GM12801 (cell line): ENCODE results near the gene THAP7.

Source experiments
- TF ChIP-seq, protein P1 (sequence below): IDR thresholded peaks from one replicate; pipeline ENCODE4 v1.5.1; 2011; ENCODE audit warnings: control low read depth; ENCODE audit not compliant: insufficient read length; ENCODE audit errors: extremely low read depth

Gene THAP7

DNA sequence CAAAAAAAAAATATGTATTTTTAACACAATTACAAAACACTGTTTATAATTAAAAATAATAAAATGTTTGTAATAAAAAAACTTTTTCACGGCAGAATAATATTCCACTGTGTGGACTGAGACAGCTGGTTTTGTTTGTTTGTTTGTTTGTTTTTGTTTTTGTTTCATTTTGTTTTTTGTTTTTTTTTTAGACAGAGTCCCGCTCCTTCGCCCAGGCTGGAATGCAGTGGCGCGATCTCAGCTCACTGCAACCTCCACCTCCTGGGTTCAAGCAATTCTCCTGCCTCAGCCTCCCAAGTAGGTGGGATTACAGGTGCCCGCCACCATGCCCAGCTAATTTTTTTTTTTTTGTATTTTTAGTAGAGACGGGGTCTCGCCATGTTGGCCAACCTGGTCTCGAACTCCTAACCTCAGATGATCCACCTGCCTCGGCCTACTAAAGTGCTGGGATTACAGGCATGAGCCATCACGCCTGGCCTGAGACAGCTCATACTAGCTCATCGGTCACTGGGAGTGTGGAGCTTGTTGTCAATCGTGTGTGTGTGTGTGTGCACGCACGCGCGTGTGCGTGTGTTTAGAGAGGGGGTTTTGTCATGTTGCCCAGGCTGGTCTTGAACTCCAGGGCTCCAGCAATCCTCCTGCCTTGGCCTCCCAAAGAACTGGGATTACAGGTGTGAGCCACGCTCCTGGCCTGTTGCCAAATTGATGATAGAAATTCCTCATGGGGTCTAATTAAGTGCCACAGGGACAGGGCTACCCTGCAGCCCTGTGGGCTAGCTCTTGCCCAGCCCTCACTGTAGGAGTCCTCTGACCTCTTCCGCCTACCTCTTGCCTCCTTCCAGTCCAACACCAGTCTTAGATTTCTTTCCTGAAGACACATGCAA lies 42.1 kb downstream of the THAP7 start:
- TF ChIP-seq, protein P1, sequence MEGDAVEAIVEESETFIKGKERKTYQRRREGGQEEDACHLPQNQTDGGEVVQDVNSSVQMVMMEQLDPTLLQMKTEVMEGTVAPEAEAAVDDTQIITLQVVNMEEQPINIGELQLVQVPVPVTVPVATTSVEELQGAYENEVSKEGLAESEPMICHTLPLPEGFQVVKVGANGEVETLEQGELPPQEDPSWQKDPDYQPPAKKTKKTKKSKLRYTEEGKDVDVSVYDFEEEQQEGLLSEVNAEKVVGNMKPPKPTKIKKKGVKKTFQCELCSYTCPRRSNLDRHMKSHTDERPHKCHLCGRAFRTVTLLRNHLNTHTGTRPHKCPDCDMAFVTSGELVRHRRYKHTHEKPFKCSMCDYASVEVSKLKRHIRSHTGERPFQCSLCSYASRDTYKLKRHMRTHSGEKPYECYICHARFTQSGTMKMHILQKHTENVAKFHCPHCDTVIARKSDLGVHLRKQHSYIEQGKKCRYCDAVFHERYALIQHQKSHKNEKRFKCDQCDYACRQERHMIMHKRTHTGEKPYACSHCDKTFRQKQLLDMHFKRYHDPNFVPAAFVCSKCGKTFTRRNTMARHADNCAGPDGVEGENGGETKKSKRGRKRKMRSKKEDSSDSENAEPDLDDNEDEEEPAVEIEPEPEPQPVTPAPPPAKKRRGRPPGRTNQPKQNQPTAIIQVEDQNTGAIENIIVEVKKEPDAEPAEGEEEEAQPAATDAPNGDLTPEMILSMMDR, result no peak

DNA sequence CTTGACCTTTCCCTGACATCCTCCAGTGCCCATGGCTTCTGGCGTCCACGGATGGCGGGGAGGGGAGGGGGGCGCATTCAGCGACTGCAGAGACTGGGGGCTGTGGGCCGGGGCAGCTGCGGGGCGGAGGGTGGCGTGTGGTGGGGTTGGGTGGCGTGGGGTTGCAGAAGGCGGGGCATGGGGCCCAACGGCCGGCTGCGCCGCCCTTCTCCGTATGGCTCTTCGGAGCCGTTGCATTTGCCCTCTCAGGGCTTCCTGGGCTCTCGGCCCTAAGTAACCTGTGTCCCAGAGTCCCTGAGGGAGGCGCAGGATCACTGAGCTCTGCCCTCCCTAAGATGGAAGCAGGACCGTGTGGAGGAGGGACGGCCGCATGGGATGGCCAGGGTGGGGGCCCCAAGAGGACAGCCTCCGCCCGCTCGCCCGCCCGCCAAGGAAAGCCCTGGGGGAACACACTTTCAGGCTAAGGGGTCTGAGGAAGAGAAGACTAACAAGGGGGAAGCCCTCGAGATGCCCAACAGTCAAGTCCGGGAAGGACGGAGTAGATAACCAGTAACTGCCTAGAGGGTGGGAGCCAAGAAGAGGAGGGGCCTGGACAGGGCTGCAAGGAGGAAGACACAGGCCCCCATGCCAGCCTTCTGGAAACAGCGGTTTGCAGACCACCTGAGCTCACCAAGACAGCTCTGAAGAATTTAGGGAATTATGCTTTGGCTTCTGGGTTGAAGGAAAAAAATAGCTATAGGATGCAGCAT lies 44.1 kb downstream of the THAP7 start:
- TF ChIP-seq, protein P1, result no peak

DNA sequence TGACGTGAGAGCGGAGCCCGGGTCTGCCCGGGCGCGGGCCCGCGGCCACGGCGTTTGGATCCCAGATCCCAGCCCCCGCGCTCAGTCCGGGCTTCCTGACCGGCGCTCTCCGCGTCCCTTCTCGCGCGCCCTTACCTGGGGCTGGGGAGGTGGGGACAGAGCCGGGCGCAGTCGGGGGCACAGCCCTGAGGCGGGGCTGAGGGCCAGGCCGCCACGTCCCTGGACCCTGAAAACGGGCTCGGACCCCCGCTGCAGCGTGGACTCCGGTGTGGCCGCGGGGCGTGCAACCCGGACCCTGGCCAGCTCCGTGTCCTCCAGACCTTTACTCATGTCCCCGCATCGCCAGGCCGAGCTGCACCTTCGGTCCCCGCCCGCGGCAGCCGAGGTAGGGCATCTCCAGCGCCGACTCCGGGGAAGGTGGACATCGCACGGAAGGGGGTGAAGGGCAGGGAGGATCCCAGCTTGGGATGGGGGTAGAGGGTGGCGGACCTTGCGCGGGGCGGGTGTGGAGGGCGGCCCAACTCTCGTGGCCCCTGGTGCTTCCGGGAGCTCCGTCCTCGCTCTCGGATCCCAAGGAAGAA lies 44.7 kb downstream of the THAP7 start:
- TF ChIP-seq, protein P1, result no peak

DNA sequence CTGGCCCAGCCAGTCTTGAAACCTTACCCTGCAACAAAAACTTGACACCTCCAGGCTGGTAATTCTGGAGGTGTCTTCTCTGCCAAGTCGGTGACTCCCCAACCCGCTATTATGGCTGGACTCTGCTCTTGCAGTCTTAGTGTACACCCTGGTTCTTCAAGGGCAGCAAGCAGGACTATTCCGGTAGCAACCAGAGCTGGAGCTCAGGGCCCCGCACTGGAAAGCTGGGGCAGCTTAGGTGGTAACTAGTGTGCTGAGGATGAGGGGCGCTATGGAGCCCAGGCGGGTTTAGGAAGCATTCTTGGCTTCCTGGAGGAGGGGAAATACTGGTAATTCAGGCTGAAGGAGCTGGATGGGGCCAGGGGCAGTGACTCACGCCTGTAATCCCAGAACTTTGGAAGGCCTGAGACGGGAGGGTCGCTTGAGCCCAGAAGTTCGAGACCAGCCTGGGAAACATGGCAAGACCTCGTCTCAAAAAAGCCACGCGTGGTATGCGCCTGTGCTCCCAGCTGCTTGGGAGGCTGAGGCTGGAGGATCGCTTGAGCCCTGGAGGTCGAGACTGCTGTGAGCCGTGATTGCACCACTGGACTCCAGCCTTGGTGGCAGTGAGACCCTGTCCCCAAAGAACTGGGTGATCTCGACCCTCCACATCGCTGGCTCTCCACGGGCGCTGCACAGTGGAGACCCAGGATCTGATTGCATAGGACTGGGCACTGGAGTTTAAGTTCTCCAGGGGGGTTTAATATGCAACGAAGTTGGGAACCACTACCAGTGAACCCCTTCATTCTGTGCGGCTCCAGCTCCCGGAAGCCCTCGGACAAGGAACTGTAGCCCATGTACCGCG lies 45.4 kb downstream of the THAP7 start:
- TF ChIP-seq, protein P1, result no peak

DNA sequence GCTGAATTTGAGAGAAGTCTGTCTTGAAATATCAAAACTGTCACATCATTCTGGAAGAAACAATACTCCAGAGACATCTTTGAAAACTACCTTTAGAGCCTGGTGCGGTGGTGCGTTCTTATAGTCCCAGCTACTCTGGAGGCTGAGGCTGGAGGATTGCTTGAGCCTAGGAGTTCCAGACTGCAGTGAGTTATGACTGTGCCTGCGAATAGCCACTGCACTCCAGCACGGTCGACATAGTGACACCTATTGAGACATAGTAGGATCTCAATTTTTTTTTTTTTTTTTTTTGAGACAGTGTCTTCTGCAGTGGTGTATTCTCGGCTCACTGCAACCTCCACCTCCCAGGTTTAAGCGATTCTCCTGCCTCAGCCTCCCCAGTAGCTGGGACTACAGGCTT lies 46.4 kb downstream of the THAP7 start:
- TF ChIP-seq, protein P1, result no peak

DNA sequence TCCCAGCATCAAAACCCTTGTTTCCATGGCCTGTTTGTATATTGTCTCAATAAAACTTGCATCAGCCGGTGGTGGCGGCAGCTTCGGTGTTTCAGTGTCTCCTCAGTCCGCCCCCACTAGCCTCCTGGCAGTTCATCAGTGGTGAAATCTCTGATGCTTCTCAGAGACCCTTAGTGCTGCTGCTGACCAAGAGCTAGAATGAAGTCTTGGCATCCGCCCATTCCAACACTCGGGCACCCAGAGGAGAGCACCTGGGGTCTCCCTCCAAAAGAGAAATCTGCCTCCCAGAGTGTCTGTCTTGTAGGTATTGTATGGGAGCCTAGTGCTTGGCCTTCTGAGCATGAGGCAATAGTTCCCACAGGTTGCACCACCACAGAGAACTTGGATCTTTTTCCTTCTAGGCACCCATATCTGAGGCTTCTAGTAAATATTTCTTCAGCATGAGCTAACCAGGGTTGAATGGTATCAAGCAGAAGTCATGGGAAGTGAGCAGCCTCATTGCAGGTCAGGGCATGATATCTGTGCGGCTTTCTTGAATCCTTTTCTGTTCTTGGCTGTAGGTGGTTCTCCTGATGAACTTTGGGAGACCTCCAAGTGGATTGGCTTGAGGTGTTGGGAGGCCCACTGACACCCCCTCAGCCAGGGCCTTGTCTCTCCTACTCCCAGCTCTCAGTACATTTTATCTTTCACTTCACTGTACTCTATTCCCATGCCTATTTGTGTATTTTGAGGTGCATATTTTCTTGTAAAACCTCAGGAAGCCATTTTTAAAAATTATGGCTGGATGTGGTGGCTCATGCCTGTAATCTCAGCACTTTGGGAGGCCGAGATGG lies 48.0 kb downstream of the THAP7 start:
- TF ChIP-seq, protein P1, result no peak
